Stimulated activated effector memory CD8-positive, alpha-beta T cell treated with anti-CD3 and anti-CD28 coated beads, Interleukin-12 subunit alpha, Interleukin-12 subunit beta, amount 100 ng/mL, for 72 hours (primary cell): Measurements from ENCODE around the gene TLCD2.
"Not testable (repeated sequence)": the region's sequence is repeated elsewhere in the genome, so short reads cannot be mapped to it uniquely, and the experiment has no call there.

Source experiments
- ATAC-seq: fragments of 150-1000 bp; cut with Tn5 transposase; 2 replicates; pipeline ENCODE4 v1.10.0; 2021
- DNase-seq, 2 donors: peaks; one replicate each; pipeline ENCODE4 v3.0.0; 2021 to 2022; ENCODE audit warnings: low spot score in 2 of 2
- H3K27ac Mint-ChIP-seq: one replicate; pipeline ENCODE4 v1.8.0; 2022; ENCODE audit warnings: mild to moderate bottlenecking, mixed read lengths
- H3K36me3 Mint-ChIP-seq: one replicate; pipeline ENCODE4 v1.8.0; 2022; ENCODE audit warnings: mild to moderate bottlenecking, mixed read lengths
- H3K4me1 Mint-ChIP-seq: one replicate; pipeline ENCODE4 v1.8.0; 2022; ENCODE audit warnings: mixed read lengths
- H3K4me3 Mint-ChIP-seq: one replicate; pipeline ENCODE4 v1.8.0; 2022; ENCODE audit warnings: mild to moderate bottlenecking, mixed read lengths
- H3K9me3 Mint-ChIP-seq: one replicate; pipeline ENCODE4 v1.8.0; 2022; ENCODE audit warnings: mixed read lengths

TLCD2 gene

GRCh38 chr17:1727258-1727789 is 17.1 kb upstream of the TLCD2 start:
- Mint-ChIP-seq H3K4me1 (peaks cover 39% of the 10 kb centered on the region), H3K4me3 (no peak overlapping the region), H3K9me3 (no peaks in the 10 kb centered on the region), H3K36me3 (peaks cover 11% of the 10 kb centered on the region), H3K27ac (no peak overlapping the region)
- no peak for DNase-seq
- ATAC-seq, result no peak

GRCh38 chr17:1726626-1727257 is 16.6 kb upstream of the TLCD2 start:
- Mint-ChIP-seq H3K27ac (no peak overlapping the region), H3K4me1 (peaks cover 39% of the 10 kb centered on the region), H3K9me3 (no peaks in the 10 kb centered on the region), H3K36me3 (peaks cover 11% of the 10 kb centered on the region), H3K4me3 (no peak overlapping the region)
- DNase-seq (no peak), ATAC-seq (no peak)

- DNase-seq (no peak), ATAC-seq (no peak)
- Mint-ChIP-seq H3K36me3 (peaks cover 11% of the 10 kb centered on the region), H3K9me3 (no peaks in the 10 kb centered on the region), H3K27ac (peak overlapping the region; percentile 37), H3K4me1 (peaks cover 41% of the 10 kb centered on the region), H3K4me3 (peak overlapping the region; percentile 73)
These were observed 15.7 kb upstream of the TLCD2 start for GRCh38 chr17:1725642-1726511.

DNA sequence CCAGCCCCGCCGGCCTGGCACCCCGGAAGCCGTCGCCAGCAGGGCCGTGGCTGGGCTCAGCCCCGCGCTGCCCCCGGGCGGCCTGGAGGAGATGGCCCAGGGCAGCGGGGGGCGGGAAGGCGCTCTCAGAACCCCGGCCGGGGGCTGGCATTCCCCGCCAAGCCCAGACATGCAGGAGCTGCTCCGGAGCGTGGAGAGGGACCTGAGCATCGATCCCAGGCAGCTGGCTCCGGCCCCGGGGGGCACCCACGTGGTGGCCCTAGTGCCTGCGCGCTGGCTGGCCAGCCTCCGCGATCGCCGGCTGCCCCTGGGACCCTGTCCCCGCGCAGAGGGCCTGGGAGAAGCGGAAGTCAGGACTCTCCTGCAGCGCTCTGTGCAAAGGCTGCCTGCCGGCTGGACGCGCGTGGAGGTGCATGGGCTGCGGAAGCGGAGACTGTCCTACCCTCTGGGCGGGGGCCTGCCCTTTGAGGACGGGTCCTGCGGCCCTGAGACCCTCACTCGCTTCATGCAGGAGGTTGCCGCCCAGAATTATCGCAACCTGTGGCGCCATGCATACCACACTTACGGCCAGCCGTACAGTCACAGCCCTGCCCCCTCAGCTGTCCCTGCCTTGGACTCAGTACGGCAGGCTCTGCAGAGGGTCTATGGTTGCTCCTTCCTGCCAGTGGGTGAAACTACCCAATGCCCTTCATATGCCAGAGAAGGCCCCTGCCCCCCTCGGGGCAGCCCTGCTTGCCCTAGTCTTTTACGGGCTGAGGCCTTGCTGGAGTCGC is 14.9 kb upstream of the TLCD2 start:
- peaks cover 12% of the 10 kb centered on the region for H3K36me3 Mint-ChIP-seq
- peak overlapping the region; percentile 37 for H3K27ac Mint-ChIP-seq
- peak overlapping the region; percentile 73 for H3K4me3 Mint-ChIP-seq
- ATAC-seq (peak; percentile 76), DNase-seq (no peak)
- H3K4me1 Mint-ChIP-seq, result peaks cover 44% of the 10 kb centered on the region
- H3K9me3 Mint-ChIP-seq, result no peaks in the 10 kb centered on the region

GRCh38 chr17:1724351-1724868 is 14.2 kb upstream of the TLCD2 start, which contains the start of gene WDR81:
WDR81 (plus strand) TSS chr17:1724704; CDS start chr17:1724960, 256 bp downstream.
- peak within 1 kb of the TSS; percentile 84 for H3K27ac Mint-ChIP-seq
- peaks cover 16% of the 10 kb centered on the region for H3K36me3 Mint-ChIP-seq
- H3K4me3 Mint-ChIP-seq, result peak within 1 kb of the TSS; percentile 73
- H3K9me3 Mint-ChIP-seq, result no peaks in the 10 kb centered on the region
- H3K4me1 Mint-ChIP-seq, result peaks cover 38% of the 10 kb centered on the region
- DNase-seq (peak; percentile 77 to 92), ATAC-seq (peak; percentile 89)

DNA sequence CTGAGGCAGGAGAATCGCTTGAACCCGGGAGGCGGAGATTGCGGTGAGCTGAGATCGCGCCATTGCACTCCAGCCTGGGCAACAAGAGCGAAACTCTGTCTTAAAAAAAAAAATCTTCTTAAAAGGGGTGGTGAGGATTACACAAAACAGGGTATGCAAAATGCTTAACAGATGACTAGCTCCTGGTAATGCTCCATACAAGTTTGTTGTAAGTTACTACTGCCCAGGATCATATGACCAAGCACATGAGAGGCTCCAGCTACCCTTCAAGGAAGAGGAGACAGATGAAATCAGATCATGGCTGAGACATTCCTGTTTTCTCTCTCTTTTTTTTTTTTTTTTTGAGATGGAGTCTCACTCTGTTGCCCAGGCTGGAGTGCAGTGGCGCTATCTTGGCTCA is 11.8 kb upstream of the TLCD2 start:
- not testable (repeated sequence) for DNase-seq
- H3K27ac Mint-ChIP-seq, result peak overlapping the region; percentile 84
- H3K4me1 Mint-ChIP-seq, result peaks cover 38% of the 10 kb centered on the region

DNA sequence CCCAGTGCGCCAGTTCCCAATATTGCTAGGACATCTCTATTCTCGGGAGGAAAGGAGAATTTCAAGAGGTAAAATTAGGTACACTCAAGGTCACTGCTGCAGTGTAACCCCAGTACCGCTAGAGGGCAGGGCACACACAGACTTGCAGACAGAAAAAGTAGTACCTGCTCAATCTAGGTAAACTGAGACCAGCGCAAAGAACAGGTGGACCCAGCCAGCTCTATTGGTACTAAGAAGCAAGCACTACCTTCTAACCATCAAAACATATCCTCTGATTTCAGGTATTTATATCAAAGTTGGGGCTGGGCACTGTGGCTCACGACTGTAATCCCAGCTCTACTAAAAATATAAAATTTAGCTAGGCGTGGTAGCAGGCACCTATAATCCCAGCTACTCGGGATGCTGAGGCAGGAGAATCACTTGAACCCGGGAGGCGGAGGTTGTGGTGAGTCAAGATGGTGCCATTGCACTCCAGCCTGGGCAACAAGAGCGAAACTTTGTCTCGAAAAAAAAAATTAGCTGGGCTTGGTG is 10.7 kb upstream of the TLCD2 start:
- H3K4me1 Mint-ChIP-seq, result peaks cover 44% of the 10 kb centered on the region
- H3K9me3 Mint-ChIP-seq, result no peaks in the 10 kb centered on the region
- no peak overlapping the region for H3K4me3 Mint-ChIP-seq
- no peak overlapping the region for H3K27ac Mint-ChIP-seq
- peak; percentile 49 to 80 for DNase-seq
- peaks cover 32% of the 10 kb centered on the region for H3K36me3 Mint-ChIP-seq
- ATAC-seq, result no peak

More for the DNA sequence above, 11.8 kb upstream of the TLCD2 start:
- not testable (repeated sequence) for H3K9me3 Mint-ChIP-seq, ATAC-seq, H3K4me3 Mint-ChIP-seq
- peaks cover 21% of the 10 kb centered on the region for H3K36me3 Mint-ChIP-seq

DNA sequence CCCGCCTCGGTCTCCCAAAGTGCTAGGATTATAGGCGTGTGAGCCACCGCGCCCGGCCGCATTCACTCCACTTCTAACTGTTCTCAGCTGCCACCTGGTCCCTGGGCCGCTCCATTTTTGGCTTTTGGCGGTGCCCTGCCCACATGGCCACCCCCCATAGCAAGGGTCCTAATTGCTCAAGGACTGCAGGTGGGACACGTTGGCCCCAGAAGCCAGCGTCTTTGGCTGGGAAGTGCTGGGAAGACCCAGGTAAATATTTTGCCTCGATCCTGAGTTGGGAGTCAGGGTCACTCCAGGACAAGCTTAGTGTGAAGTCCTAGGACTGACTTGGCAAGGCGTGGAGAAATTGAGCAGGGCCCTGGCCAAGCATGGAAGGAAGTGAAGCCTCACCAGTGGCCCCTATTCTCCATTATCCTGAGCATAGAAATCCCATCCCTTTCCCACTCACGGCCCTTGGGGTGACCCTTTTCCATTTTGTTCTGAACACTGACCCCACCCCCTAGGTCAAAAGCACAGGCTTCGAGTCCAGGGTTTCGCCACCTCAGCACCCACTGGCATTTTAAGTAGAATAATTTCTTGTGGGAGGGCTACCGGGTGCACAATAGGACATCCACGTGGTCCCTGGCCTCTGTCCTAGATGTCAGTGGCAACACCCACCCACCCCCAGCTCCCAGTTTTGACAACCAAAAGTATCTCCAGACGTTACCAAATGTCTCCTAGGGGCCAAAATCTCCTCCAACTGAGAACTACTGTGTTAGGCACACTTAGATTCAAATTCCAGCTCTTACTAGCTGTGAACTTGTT is 8.4 kb upstream of the TLCD2 start:
- H3K4me3 Mint-ChIP-seq, result peak overlapping the region; percentile 92
- H3K9me3 Mint-ChIP-seq, result no peaks in the 10 kb centered on the region
- no peak for DNase-seq
- peaks cover 51% of the 10 kb centered on the region for H3K4me1 Mint-ChIP-seq
- H3K36me3 Mint-ChIP-seq, result peaks cover 35% of the 10 kb centered on the region
- peak overlapping the region; percentile 99 for H3K27ac Mint-ChIP-seq
- ATAC-seq, result no peak

DNA sequence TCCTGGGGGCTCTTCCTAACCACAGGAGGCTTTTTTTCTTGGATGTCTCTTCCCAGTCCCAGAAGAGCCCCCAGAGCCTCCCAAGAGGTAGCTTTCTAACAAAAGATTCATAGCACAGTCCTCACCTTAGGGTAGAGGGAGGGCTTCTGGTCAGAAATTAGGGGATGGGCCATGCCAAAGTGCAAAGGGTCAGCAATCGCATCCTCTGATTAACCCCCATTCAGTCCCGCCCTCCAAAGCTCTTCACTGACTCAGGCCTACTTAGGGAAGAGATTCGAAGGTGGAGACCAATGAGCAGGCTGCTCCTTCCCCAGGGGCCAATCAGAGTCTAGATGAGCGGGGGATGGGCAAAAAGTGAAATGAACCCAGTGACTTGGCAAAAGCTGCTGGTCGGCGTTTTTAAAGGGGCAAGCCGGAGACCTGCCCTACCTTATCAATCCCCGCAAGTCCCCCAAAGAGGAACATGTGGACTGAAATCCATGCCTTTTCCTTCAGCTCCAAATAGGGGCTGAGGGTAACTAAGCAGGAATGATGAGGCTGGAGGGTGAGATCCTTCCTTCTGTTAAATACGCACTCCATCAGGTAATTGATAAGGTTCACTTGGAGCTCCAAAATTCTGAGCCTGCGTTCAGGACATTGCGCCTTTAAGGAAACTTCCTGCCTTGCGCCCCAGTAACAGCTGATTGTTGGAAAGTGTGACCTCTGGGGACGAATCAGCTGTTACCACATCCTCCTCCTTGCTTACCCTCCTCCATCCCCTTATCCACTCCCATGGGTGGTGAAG is 6.9 kb upstream of the TLCD2 start:
- H3K4me1 Mint-ChIP-seq, result peaks cover 56% of the 10 kb centered on the region
- H3K36me3 Mint-ChIP-seq, result peaks cover 48% of the 10 kb centered on the region
- H3K27ac Mint-ChIP-seq, result peak overlapping the region; percentile 99
- no peaks in the 10 kb centered on the region for H3K9me3 Mint-ChIP-seq
- DNase-seq (peak; percentile 74 to 94), ATAC-seq (peak; percentile 80)
- peak overlapping the region; percentile 92 for H3K4me3 Mint-ChIP-seq

DNA sequence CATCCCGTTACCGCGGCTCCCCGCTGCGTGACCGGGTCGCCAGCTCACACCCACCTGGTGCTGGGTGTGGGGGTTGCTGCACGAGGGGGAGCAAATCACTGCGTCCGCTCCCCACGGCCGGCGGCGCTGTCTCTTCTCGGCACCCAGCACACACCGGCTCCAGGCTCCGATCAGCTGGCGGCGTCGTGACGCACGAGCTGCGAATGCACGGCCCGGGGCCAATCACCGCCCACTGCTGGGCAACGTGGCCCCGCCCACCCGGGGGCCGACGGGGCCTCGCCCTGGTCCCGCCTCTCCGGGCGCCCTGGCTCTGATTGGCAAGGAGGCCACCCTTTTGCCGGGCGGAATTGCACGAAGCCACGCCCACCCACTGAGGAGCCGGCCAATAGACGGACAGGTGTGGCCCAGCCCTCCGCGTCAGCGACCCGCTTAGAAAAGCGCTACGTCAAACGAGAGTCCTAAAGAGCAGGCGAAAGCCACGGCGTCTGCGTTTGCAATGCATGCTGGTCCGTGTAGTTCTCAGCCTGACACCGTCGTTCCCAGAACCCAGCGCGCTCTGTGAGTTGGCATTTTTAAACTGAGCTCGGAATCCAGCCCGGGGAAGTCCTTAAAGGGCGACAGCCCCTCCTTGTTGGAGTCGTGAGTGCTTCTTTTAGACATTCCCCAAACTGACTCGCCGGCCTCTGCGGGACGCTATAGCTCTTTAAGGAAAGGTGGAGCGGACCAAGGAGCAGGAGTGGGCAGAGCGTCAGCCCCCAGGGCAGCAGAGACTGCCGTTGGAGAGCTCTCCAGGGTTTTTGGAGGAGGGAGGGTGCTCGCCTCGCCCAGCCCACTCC is 6.1 kb upstream of the TLCD2 start:
- Mint-ChIP-seq H3K36me3 (peaks cover 50% of the 10 kb centered on the region), H3K4me3 (peak overlapping the region; percentile 92), H3K9me3 (no peaks in the 10 kb centered on the region), H3K27ac (peak overlapping the region; percentile 99), H3K4me1 (peaks cover 58% of the 10 kb centered on the region)
- DNase-seq (peak; percentile 98 to 100), ATAC-seq (peak; percentile 92)

GRCh38 chr17:1715803-1716075 is 5.6 kb upstream of the TLCD2 start:
- Mint-ChIP-seq H3K9me3 (no peaks in the 10 kb centered on the region), H3K27ac (peak overlapping the region; percentile 99), H3K4me3 (peak overlapping the region; percentile 92), H3K36me3 (peaks cover 54% of the 10 kb centered on the region), H3K4me1 (peaks cover 54% of the 10 kb centered on the region)
- ATAC-seq (no peak), DNase-seq (no peak)

GRCh38 chr17:1714980-1715802 is 5.0 kb upstream of the TLCD2 start:
- ATAC-seq (no peak), DNase-seq (peak in 1 of 2 donors; percentile 66)
- Mint-ChIP-seq H3K4me3 (peak overlapping the region; percentile 92), H3K4me1 (peaks cover 52% of the 10 kb centered on the region), H3K9me3 (no peaks in the 10 kb centered on the region), H3K36me3 (peaks cover 57% of the 10 kb centered on the region), H3K27ac (peak overlapping the region; percentile 71)
